ENCODE data around the gene PGC.

GRCh38 chr6:41774841-41775240 lies 27.6 kb upstream of the PGC start:
- TF ChIP-seq CTCF (IDR thresholded peaks at IDR 0.05) (no peak), EZH2 (IDR thresholded peaks at IDR 0.05; ENCODE audit: borderline replicate concordance, insufficient read depth, low read depth, low read length, poor library complexity, severe bottlenecking) (no peak)
